ENCODE measurements around the gene SBF2.

SBF2 gene

GRCh38 chr11:9736365-9736764 is 557.7 kb downstream of the SBF2 start:
- DNase-seq = no peak

- DNase-seq = no peak
Observed at GRCh38 chr11:9735919-9736318, 558.1 kb downstream of the SBF2 start.

- DNase-seq = no peak
Observed at GRCh38 chr11:9735236-9735635, 558.8 kb downstream of the SBF2 start.

GRCh38 chr11:9733212-9733611 is 560.8 kb downstream of the SBF2 start:
- no peak for DNase-seq

- no peak for DNase-seq
Observed at GRCh38 chr11:9732453-9732852, 561.6 kb downstream of the SBF2 start.

- DNase-seq = no peak
Observed at GRCh38 chr11:9731256-9731655, 562.8 kb downstream of the SBF2 start.

Data from NCI-H1930 (cell line).